ENCODE measurements around the gene PLEK. TPM values are rescaled to one million over a fixed set of nuclear protein-coding genes. Genes with fewer than 3 reads are reported as not detected.

The PLEK gene
- total and polyA plus RNA-seq, 2 donors (not counting 3 experiments of a cell fraction or from before 2014, with no cell fraction given), result 0.03 to 0.11 TPM

DNA sequence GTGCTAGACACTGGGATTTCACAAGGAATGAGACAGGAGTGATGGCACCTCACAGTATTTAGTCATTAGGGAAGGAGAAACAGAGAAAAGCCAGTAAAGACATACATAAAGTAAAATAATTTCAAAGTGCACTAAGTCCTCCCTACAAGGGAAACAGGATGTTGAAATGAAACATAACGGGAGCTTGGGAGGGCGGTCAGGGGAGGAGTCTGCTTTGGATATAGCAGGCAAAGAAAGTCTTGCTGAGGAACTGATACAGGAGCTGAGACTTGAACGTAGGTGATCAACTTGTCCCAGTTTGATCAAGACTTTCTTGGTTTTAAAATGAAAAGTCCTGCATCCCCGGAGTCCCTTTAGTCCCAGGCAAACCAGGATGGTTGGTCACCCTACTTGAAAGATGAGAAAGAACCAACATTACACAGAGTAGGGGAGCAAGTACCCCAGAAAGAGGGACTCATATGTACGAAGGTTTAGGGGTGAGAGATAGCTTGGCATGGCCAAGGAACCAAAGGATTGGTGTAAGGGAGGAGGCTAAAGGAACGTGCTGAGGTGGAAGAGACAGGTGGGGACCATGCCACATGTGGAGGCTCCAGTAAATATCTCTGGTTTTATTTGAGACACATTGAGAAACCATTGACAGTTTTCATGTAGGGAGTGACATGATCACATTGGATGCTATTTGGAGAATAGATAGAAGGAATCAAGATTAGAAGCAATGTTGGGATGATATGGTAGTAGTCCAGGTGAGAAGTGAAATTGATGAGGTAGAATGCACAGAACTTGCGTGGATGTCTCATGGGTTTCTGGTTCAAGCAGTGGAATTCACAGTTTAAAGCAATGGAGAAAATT lies 73.6 kb downstream of the PLEK start:
- H3K27ac ChIP-seq (ENCODE audit: insufficient read depth, low read depth, low read length), result no peak overlapping the region
- no peaks in the 10 kb centered on the region for H4K20me1 ChIP-seq (replicated peaks; ENCODE audit: control insufficient read depth, extremely low read depth, insufficient read depth, low read length)
- dilution Hi-C loops (cut with MboI; ENCODE audit: extremely low pct_ligation_motif_present, low sequenced_read_pairs), result no loop called here
- H3K9me3 ChIP-seq (replicated peaks; ENCODE audit: control insufficient read depth, insufficient read depth, low read length), result no peaks in the 10 kb centered on the region
- H3K9ac ChIP-seq (replicated peaks; ENCODE audit: extremely low read depth, insufficient read depth, low read length), result no peak overlapping the region
- no peaks in the 10 kb centered on the region for H3K9me1 ChIP-seq (replicated peaks; ENCODE audit: control insufficient read depth, extremely low read depth, insufficient read depth, low read length)
- no peak for TF ChIP-seq MYC (IDR thresholded peaks at IDR 0.05; ENCODE audit: low read depth, low read length)
- TF ChIP-seq MAX (IDR thresholded peaks at IDR 0.05; ENCODE audit: insufficient read depth, insufficient read length), result no peak
- TF ChIP-seq EZH2 (IDR thresholded peaks at IDR 0.05; ENCODE audit: borderline replicate concordance, low read depth, low read length, severe bottlenecking), result no peak
- no peak for TF ChIP-seq JUN (IDR thresholded peaks at IDR 0.05; ENCODE audit: borderline replicate concordance, insufficient read depth, insufficient read length, low read depth)
- TF ChIP-seq GATA2 (IDR thresholded peaks at IDR 0.05; ENCODE audit: insufficient read depth, insufficient read length, low read depth, low read length), result no peak
- no peak for TF ChIP-seq POLR2AphosphoS5 (IDR thresholded peaks at IDR 0.05; ENCODE audit: insufficient read depth, low read depth, low read length)
- TF ChIP-seq, protein P1, sequence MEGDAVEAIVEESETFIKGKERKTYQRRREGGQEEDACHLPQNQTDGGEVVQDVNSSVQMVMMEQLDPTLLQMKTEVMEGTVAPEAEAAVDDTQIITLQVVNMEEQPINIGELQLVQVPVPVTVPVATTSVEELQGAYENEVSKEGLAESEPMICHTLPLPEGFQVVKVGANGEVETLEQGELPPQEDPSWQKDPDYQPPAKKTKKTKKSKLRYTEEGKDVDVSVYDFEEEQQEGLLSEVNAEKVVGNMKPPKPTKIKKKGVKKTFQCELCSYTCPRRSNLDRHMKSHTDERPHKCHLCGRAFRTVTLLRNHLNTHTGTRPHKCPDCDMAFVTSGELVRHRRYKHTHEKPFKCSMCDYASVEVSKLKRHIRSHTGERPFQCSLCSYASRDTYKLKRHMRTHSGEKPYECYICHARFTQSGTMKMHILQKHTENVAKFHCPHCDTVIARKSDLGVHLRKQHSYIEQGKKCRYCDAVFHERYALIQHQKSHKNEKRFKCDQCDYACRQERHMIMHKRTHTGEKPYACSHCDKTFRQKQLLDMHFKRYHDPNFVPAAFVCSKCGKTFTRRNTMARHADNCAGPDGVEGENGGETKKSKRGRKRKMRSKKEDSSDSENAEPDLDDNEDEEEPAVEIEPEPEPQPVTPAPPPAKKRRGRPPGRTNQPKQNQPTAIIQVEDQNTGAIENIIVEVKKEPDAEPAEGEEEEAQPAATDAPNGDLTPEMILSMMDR (IDR thresholded peaks at IDR 0.05; ENCODE audit: extremely low read depth in 1 of 2, insufficient read depth in 1 of 2, low read depth in 1 of 2, low read length in 2 of 2), result no peak
- TF ChIP-seq POLR2A (IDR thresholded peaks at IDR 0.05; ENCODE audit: low read depth, low read length), result no peak
- TF ChIP-seq FOS (IDR thresholded peaks at IDR 0.05; ENCODE audit: borderline replicate concordance, insufficient read depth, low read length), result no peak
- no peak overlapping the region for H2AFZ ChIP-seq (ENCODE audit: low read depth, low read length)
- no peaks in the 10 kb centered on the region for H3K36me3 ChIP-seq (ENCODE audit: control insufficient read depth in 2 of 2, extremely low read depth in 1 of 2, insufficient read depth in 2 of 2, low read length in 2 of 2)
- no peak overlapping the region for H3K4me2 ChIP-seq (ENCODE audit: insufficient read depth, low read length)
- peaks cover 6 to 12% of the 10 kb centered on the region in 2 experiments for H3K27me3 ChIP-seq (ENCODE audit: control insufficient read depth in 2 of 2, insufficient read depth in 2 of 2, low read length in 2 of 2)
- DNase-seq (ENCODE audit: low read depth, low spot score), result no peak
- H3K4me1 ChIP-seq (ENCODE audit: control insufficient read depth, extremely low read depth, insufficient read depth, low read length), result no peaks in the 10 kb centered on the region
- no peaks in the 10 kb centered on the region for H3K79me2 ChIP-seq (ENCODE audit: control insufficient read depth, insufficient read depth, low read length)
- FAIRE-seq, result no peak
- no TSS peak for BruUV-seq (replicated peaks)
- intact Hi-C loops (cut with micrococcal nuclease), result no loop called here
- no peak overlapping the region for H3K4me3 ChIP-seq (replicated peaks in 1 of 3; ENCODE audit: insufficient read depth in 1 of 3, low read depth in 1 of 3, low read length in 3 of 3)
- CTCF ChIA-PET, result interaction anchor here (0.8 to 5.9 kb wide), 3 partner anchors 243 to 317 kb away, joined by 4 to 130 read pairs (median 24); no protein-coding TSS in a partner anchor
- POLR2A ChIA-PET, result no interaction called here
